ENCODE measurements around the gene SPX.

The SPX gene

DNA sequence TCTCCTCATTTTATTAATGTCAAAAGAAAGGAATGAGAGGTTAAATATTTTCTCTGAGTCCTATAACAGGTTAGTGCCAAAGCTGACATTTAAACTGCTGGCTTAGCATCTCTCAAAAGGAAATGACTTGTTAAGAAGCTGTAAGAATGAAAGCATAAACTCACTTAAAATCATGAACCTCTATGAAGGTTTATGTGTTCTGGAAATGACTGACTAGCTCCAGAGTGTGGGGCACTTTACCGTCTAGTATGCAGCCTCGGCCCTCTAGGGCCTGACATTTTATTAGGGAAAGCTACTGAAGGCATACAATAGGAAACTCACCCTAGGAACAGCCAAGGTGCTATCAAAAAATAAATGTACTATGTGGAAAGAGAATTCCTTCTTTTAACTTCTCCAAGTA lies 35.1 kb downstream of the SPX start:
- Histone ChIP-seq H3K27ac (no peak overlapping the region), H3K4me3 (no peak overlapping the region)
- TF ChIP-seq, protein P1, sequence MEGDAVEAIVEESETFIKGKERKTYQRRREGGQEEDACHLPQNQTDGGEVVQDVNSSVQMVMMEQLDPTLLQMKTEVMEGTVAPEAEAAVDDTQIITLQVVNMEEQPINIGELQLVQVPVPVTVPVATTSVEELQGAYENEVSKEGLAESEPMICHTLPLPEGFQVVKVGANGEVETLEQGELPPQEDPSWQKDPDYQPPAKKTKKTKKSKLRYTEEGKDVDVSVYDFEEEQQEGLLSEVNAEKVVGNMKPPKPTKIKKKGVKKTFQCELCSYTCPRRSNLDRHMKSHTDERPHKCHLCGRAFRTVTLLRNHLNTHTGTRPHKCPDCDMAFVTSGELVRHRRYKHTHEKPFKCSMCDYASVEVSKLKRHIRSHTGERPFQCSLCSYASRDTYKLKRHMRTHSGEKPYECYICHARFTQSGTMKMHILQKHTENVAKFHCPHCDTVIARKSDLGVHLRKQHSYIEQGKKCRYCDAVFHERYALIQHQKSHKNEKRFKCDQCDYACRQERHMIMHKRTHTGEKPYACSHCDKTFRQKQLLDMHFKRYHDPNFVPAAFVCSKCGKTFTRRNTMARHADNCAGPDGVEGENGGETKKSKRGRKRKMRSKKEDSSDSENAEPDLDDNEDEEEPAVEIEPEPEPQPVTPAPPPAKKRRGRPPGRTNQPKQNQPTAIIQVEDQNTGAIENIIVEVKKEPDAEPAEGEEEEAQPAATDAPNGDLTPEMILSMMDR (IDR thresholded peaks at IDR 0.05): no peak
- no peak for DNase-seq (ENCODE audit: low spot score)

DNA sequence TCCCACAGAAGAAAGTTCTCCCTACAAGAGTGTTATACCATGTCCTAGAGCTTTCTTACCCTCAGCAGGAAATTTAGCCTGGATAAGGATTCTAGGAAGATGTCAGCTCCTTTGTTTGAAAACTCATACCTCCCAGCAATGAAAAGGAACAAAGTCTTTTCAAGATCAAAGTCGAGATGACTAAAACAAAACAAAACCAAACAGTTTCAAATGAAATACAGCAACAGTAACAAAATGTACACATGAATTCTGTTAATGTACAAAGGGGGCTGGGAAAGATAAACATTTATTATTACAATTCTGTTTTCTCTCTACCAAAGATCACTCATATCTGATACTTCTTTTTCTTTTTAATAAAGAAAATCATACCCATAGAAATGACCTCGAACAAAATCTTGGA lies 36.8 kb downstream of the SPX start:
- H3K27ac ChIP-seq: no peak overlapping the region
- no peak overlapping the region for H3K4me3 ChIP-seq
- DNase-seq (ENCODE audit: low spot score): no peak
- TF ChIP-seq, protein P1 (IDR thresholded peaks at IDR 0.05): no peak

DNA sequence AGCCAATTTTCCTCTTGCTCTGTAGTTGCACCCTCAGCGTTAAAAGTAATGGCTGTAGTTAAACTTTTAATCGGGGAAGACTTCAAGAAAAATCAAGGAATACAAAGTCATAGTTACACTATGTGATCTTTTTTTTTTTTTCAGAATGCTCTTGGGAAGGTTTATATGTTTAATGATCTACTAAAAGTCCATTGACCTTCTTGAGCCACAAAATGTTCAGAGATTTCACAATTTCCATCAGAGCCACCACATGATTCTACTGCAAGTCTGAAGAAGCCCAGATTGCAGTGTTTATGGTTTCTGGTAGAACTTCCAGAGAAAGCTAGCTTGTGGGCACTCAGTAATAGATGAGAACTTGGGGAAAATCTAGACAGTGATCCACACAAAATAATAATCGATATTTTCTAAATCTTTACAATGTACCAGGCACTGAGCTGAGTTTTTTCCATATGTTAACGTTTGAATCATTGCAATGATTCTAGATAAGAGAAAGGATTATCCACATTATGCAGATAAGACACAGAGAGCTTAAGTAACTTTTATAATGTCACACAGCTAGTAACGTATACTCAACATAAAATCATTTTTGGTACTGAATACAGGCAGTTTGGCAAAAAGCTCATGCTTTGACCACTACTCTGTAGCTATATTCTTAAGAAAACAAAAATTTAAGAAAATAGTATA lies 40.3 kb downstream of the SPX start:
- no peak for DNase-seq (ENCODE audit: low spot score)
- Histone ChIP-seq H3K27ac (no peak overlapping the region), H3K4me3 (no peak overlapping the region)
- TF ChIP-seq, protein P1 (IDR thresholded peaks at IDR 0.05): no peak

DNA sequence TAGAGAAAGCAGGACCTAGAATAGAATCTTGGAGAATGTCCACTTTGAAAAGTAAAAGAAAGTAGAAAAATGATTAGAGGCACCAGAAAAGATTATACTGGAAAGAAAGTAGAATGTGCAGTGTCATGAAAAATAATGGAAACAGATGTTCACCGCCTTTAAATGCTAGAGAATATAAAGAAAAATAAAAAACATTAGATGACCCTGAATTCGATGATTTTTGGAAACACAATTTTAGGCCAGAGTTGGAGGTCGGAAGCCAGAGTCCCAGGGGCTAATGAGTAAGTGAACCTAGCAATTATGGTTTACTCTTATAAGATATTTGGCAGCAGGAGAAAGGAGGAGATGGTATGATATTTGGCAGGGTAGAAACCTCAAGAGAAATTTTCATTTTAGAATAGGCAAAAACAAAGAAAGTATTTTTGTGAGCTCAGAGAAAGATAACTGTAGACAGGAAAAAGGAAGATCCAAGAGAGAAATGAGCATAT lies 40.9 kb downstream of the SPX start:
- no peak overlapping the region for H3K27ac ChIP-seq

DNA sequence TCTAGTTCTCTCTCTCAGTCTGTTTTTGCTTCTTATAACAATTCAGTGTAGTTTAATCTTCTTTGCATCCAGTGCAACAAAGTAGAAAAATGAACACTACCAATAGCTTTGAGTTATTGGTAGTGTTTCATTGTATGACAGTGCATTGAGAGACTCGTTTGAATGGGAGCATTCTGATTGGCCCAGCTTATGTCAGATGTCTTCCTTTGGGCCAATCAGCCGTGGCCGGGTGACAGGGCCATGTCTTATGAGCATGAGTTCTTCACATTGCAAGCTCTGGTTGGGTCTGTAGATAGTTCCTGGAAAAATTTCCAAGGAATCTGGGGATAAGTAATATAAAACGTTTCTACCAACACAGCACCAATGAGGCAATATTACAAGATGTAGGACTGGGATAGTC lies 42.0 kb downstream of the SPX start:
- H3K27ac ChIP-seq: no peak overlapping the region
- TF ChIP-seq, protein P1 (IDR thresholded peaks at IDR 0.05): no peak
- no peak overlapping the region for H3K4me3 ChIP-seq
- no peak for DNase-seq (ENCODE audit: low spot score)

More for the DNA sequence above, 40.9 kb downstream of the SPX start:
- TF ChIP-seq, protein P1 (IDR thresholded peaks at IDR 0.05): no peak
- DNase-seq (ENCODE audit: low spot score): no peak
- no peak overlapping the region for H3K4me3 ChIP-seq

DNA sequence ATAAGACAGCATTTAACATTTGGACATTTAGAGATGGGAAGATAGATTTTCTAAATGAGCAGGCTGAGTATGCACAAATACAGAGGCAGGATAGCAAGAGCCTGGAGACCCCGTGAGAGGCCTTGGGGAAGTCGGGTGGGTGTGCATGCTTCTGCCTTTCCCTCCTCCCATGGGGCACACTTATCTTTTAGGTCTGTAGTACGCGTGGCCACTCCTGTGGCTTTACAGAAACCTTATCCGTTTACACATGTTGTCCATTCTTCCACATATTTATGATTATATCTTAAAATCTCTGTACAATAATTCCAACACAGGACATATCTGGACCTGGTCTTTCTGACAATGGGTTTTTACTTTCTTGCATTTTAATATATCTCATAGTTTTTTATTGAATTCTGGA lies 45.0 kb downstream of the SPX start:
- DNase-seq (ENCODE audit: low spot score): no peak
- TF ChIP-seq, protein P1 (IDR thresholded peaks at IDR 0.05): no peak
- Histone ChIP-seq H3K4me3 (no peak overlapping the region), H3K27ac (no peak overlapping the region)

DNA sequence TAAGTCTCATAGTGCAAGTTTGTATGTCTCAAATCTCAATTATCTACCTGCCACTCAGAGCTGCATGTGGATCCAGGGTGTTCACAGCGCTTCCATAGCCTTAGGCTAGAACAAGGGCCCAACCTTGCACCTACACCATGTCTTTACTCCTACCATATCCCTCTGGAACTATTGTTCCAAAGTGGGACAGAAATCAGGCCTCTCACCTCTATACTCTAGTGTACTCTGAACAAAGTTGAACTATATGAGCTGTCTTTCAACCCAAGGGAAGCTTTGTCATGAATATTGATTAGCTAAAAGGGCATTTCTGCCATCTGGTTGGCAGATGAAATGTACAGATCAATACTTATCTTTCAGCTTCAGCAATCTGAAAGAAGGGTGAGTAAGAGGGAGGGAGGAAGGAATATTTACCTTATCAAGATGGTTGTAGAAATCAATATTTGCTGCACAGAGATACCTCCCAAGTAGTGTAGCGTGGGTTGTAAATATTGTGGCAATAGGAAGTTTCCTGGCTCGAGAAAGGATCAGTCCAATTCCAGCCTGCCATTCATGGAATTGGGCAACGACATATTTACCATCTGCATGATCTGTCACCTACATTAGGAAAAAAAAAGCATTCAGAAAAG lies 47.8 kb downstream of the SPX start:
- H3K4me3 ChIP-seq: no peak overlapping the region
- TF ChIP-seq, protein P1 (IDR thresholded peaks at IDR 0.05): no peak
- H3K27ac ChIP-seq: no peak overlapping the region
- no peak for DNase-seq (ENCODE audit: low spot score)

Data from coronary artery (tissue), 2 donors.